Measurements from ENCODE around the gene EFHD1.

- TF ChIP-seq SP1 (IDR thresholded peaks at IDR 0.05) (no peak), NFRKB (IDR thresholded peaks at IDR 0.05) (no peak), SUZ12 (IDR thresholded peaks at IDR 0.05) (no peak), HDGF (IDR thresholded peaks at IDR 0.05; ENCODE audit: borderline replicate concordance) (no peak), ELF4 (IDR thresholded peaks at IDR 0.05) (no peak), FOXA1 (IDR thresholded peaks at IDR 0.05) (no peak), FOXK2 (IDR thresholded peaks at IDR 0.05) (no peak), FOXM1 (IDR thresholded peaks at IDR 0.05; ENCODE audit: borderline replicate concordance) (no peak), CTBP1 (IDR thresholded peaks at IDR 0.05; ENCODE audit: borderline replicate concordance) (no peak), ZNF384 (IDR thresholded peaks at IDR 0.05) (no peak), ARNT (IDR thresholded peaks at IDR 0.05) (no peak), L3MBTL2 (conservative IDR thresholded peaks at IDR 0.05) (no peak)
Measured at GRCh38 chr2:232607011-232607410, 26.4 kb upstream of the EFHD1 start.
